ENCODE measurements around the gene CASR.

DNA sequence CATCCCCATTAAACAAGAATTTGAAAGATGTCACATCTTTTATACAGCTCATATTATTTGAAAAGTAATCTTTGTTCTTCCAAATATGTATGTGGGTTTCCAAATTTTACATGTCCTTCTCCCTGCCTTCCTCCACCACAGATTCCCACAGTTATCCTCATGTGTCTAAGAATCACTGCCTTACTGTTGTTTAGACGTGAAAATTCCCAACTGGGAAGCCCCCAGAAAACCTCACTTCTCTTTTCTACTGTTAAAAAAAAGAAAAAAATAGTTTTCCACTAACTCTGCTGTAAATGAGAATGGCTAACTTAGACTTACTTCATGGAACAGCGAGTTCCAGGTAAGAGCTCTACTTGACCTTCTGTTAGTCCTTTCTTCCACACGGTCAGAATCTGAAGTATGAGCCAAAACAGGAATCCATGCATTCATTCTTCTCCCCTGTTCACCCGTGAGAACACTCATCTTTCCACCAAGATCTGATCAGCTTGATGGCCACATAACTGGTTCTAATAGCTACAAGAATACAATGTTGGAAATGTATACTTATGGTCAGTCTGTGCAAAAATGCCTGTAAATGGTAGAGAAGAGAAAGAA, 123.7 kb downstream of the CASR start:
- TF ChIP-seq CTCF (IDR thresholded peaks at IDR 0.05 in 4 of 5, conservative IDR thresholded peaks at IDR 0.05 in 1 of 5) (no peak), POLR2A (IDR thresholded peaks at IDR 0.05) (no peak)
